IPS-15b (cell line): Measurements from ENCODE around the gene EMX1.

ENCODE experiments used
- H3K27me3 ChIP-seq: one replicate; pipeline ENCODE4 v1.6.1; 2013; ENCODE audit warnings: low read length; ENCODE audit not compliant: control insufficient read depth, insufficient read depth
- H3K36me3 ChIP-seq: one replicate; pipeline ENCODE4 v1.6.1; 2013; ENCODE audit warnings: low read length; ENCODE audit not compliant: control insufficient read depth, insufficient read depth
- H3K4me1 ChIP-seq: one replicate; pipeline ENCODE4 v1.6.1; 2013; ENCODE audit warnings: mild to moderate bottlenecking, low read length; ENCODE audit not compliant: control insufficient read depth, insufficient read depth
- H3K4me3 ChIP-seq: one replicate; pipeline ENCODE4 v1.5.1; 2013; ENCODE audit warnings: low read depth, low read length
- H3K9ac ChIP-seq: one replicate; pipeline ENCODE4 v1.6.1; 2013; ENCODE audit warnings: low read depth, mild to moderate bottlenecking, low read length
- H3K9me3 ChIP-seq: one replicate; pipeline ENCODE4 v1.6.1; 2013; ENCODE audit warnings: mild to moderate bottlenecking, low read length; ENCODE audit not compliant: control insufficient read depth, insufficient read depth

The EMX1 gene

DNA sequence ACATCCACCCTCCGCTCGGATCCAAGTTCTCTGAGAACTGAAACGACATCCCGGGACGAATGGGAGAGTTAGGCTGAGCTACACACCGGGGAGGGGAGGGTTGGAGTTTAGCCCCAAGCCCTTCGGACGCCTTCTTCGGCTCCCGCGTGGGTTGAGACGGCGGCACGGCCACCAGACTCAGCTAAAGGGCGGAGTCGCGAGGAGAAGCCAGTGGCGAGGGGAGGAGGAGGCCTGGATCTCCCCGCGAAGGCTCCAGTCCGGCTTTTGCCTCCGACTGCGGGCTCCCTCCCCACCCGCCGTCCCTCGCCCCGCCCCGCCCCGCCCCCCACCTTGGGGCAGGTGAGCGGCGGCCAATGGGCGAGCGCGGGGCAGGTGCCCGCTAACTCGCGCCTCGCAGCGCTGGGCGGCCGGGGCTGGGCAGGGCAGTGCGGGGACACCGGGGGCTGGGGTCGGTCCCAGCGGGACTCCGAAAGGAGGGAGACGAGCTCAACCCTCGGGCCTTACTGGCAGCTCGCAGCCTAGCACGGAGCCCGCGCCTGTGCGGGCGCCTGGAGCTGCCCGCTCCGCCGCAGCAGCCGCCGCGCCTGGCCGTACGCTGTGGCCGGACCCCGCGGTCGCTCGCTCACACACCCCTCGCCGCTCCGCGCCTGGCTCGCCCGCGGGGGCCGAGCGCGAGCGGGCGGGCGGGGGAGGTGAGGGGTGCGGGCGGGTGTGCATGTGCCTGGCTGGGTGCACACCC lies at the start of gene EMX1:
TSS of gene EMX1 (plus strand) at position 382 of the 739 bp plus-strand sequence. CDS start at position 716, 334 bp downstream.
- H3K4me3 ChIP-seq, result peak within 1 kb of the TSS; percentile 75
- no peaks in the 10 kb centered on the region for H3K36me3 ChIP-seq
- H3K4me1 ChIP-seq, result peaks cover 9% of the 10 kb centered on the region
- H3K9me3 ChIP-seq, result no peaks in the 10 kb centered on the region
- H3K9ac ChIP-seq, result no peak within 1 kb of the TSS
- peaks cover 92% of the 10 kb centered on the region for H3K27me3 ChIP-seq

DNA sequence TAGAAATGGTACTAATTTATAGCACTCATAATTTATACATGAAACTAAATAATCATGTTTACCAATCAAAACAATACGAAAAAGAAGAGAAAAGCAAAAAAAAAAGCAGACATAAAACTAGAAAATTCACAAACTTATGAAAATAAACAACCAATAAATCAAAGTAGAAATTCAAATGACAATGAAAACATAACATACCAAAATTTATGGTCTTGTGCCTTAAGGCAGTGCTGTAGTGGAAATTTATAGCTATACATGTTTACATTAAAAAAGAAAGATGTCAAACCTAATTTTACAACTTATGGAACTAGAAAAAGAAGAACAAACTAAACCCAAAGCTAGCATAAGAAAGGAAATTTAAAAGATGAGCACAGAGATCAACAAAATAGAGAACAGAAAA lies 46.3 kb upstream of the EMX1 start:
- Histone ChIP-seq H3K4me1 (no peaks in the 10 kb centered on the region), H3K9ac (no peak overlapping the region), H3K4me3 (no peak overlapping the region), H3K27me3 (no peaks in the 10 kb centered on the region), H3K9me3 (no peaks in the 10 kb centered on the region), H3K36me3 (no peaks in the 10 kb centered on the region)

DNA sequence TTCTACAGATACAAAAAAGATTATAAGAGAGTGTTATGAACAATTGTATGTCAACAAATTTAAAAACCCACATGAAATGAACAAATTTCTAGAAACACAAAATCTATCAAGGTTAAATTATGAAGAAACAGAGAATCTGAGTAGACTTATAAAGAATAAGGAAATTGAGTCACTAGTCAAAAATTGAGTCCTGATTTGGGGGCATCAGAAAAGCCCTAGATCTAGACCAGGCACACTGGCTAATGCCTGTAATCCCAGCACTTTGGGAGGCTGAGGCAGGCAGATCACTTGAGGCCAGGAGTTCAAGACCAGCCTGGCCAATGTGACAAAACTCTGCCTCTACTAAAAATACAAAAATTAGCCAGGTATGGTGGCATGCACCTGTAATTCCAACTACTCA lies 45.4 kb upstream of the EMX1 start:
- no peaks in the 10 kb centered on the region for H3K4me1 ChIP-seq
- no peaks in the 10 kb centered on the region for H3K9me3 ChIP-seq
- H3K4me3 ChIP-seq, result no peak overlapping the region
- no peaks in the 10 kb centered on the region for H3K27me3 ChIP-seq
- H3K9ac ChIP-seq, result no peak overlapping the region
- H3K36me3 ChIP-seq, result no peaks in the 10 kb centered on the region

DNA sequence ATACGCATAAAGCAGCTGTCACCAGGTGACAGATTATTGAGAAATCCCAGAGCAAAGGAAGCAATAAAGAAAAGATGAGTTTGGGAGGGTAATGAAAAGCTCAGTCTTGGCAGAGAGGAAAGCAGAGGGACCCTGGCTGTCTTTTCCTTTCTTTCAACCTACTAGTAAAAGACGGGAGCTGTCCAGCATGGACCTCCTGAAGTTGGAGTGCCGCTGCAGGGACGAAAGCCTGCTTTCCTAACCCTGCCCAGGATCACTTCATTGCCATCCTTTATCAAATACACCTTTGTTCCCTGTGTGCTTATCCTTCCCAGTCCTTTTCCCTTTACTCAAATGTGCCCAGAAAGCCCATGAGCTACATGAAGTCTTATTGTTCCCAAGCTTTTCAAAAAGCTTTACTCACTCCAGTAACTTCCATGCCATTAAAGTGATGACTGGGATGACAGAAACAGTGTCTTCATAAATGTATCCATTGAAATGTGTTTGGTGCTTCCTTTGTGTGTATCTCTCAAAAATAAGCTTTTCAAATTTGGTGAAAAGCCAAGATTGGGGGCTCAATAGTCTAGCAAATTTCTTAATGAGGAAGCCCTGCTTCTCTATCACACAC lies 33.9 kb upstream of the EMX1 start:
- no peaks in the 10 kb centered on the region for H3K36me3 ChIP-seq
- H3K9me3 ChIP-seq, result no peaks in the 10 kb centered on the region
- H3K27me3 ChIP-seq, result peaks cover 44% of the 10 kb centered on the region
- peaks cover 4% of the 10 kb centered on the region for H3K4me1 ChIP-seq
- H3K4me3 ChIP-seq, result no peak overlapping the region
- H3K9ac ChIP-seq, result no peak overlapping the region

DNA sequence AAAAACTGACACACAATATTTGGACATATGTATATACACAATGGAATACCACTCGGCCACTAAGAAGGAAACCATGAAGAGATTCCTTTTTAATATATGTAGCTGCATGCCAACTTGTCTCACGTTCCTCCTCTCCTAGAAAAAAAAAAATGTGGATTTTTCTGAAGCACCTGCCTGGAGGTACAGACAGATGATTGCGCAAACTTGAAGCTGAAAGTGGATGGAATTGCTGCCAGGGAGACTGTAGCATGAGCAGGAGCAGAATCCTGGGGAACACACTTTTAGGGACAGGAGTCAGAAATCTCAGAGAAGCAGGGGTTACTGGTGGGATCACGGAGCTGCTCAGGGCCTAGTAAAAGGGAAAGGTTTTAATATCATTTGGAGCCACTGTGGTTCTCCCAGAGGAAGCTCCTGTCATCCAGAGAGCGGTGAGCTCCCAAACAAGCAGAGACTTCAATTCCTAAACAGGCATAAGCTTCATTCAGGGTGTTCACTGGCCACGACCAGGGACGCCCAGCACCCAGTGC lies 30.8 kb upstream of the EMX1 start:
- H3K27me3 ChIP-seq, result peaks cover 52% of the 10 kb centered on the region
- no peaks in the 10 kb centered on the region for H3K9me3 ChIP-seq
- H3K36me3 ChIP-seq, result no peaks in the 10 kb centered on the region
- peaks cover 4% of the 10 kb centered on the region for H3K4me1 ChIP-seq
- H3K9ac ChIP-seq, result no peak overlapping the region
- H3K4me3 ChIP-seq, result peak overlapping the region; percentile 73

DNA sequence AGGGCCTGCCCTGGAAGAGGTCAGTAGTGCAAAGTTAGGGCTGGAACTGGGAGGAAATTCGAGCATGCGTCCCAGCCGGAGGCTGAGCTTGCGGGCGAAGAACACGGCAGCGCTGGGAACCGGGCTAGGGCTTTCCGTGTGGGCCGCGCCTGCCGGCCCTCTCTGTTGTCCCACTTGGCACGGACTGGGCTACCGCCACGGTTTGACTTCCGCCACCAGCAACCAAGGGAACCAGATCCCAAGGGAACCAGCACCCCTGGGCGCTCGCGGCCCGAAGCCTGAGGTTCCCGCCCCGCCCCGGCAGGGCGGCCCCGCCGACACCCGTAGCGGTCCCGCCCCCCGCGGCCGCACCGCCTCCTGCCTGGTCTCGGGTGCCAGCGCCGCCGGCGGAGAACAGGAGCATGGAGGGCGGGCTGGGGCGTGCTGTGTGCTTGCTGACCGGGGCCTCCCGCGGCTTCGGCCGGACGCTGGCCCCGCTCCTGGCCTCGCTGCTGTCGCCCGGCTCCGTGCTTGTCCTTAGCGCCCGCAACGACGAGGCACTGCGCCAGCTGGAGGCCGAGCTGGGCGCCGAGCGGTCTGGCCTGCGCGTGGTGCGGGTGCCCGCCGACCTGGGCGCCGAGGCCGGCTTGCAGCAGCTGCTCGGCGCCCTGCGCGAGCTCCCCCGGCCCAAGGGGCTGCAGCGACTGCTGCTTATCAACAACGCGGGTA lies 30.1 kb upstream of the EMX1 start, which contains the start of gene SPR:
TSS of gene SPR (plus strand) at position 377 of the 708 bp plus-strand sequence. CDS start at position 402, 25 bp downstream.
- Histone ChIP-seq H3K36me3 (no peaks in the 10 kb centered on the region), H3K27me3 (peaks cover 54% of the 10 kb centered on the region), H3K4me1 (peaks cover 4% of the 10 kb centered on the region), H3K9ac (peak within 1 kb of the TSS; percentile 67), H3K4me3 (peak within 1 kb of the TSS; percentile 73), H3K9me3 (no peaks in the 10 kb centered on the region)

DNA sequence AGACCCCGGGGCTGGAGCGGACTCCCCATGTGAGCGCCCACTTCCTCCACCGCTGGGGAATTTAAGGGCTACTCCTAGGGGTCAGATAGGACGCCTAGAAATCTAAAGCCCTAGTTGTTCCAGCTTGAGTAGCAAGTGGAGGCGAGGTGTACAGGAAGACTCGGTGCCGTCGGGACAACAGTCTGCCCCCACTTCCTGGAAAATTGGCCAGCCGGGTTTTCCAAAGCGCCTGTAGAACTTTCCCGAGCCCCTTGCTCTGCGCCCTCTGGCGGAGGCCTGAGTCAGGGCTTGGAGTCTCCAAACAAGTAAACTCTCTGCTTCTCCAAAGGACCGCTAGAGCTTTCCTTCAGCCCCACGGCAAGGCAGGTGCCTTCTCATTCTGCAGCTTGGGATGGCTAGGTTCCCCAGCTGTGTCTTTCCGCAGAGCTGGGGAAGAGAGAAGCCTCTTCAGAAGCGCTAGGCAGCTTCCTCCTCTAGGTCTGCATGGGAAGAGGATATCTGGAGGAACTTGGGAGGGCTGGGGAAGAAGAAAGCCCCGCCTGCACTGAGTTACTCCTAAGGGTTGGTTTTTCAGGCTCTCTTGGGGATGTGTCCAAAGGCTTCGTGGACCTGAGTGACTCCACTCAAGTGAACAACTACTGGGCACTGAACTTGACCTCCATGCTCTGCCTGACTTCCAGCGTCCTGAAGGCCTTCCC lies 29.4 kb upstream of the EMX1 start:
- Histone ChIP-seq H3K4me3 (peak overlapping the region; percentile 73), H3K4me1 (peaks cover 4% of the 10 kb centered on the region), H3K9ac (peak overlapping the region; percentile 67), H3K36me3 (no peaks in the 10 kb centered on the region), H3K9me3 (no peaks in the 10 kb centered on the region), H3K27me3 (peaks cover 54% of the 10 kb centered on the region)

DNA sequence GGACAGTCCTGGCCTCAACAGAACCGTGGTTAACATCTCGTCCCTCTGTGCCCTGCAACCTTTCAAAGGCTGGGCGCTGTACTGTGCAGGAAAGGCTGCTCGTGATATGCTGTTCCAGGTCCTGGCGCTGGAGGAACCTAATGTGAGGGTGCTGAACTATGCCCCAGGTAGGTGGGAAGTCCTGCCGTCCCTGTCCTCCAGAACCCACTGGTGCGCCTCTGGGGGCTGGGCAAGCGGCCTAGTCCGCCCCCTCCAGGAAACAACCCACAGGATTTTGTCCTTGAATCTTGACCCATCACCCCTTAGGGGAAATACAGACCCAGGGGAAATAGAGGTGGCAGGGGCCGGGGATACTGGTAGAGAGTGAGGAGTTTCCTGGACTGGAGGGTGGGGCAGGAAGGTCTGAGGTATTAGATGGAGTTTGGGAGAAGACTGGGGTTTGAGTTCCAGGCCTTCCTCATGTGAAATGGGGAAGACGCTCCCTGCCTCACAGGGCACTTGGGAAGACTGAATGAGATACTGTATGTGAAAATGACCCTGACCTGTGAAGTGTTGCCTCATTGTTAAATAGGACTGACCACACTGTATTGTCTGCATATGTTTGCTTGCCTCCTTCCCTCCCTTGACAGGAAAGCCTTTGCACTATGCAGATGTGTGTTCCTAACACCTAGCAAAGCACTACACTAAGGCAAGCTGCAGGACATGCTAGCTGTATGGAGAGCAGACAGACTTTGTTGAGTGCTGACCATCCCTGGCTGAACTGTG lies 28.7 kb upstream of the EMX1 start:
- H3K9ac ChIP-seq, result no peak overlapping the region
- H3K27me3 ChIP-seq, result peaks cover 58% of the 10 kb centered on the region
- H3K4me3 ChIP-seq, result no peak overlapping the region
- no peaks in the 10 kb centered on the region for H3K36me3 ChIP-seq
- no peaks in the 10 kb centered on the region for H3K9me3 ChIP-seq
- peaks cover 4% of the 10 kb centered on the region for H3K4me1 ChIP-seq

DNA sequence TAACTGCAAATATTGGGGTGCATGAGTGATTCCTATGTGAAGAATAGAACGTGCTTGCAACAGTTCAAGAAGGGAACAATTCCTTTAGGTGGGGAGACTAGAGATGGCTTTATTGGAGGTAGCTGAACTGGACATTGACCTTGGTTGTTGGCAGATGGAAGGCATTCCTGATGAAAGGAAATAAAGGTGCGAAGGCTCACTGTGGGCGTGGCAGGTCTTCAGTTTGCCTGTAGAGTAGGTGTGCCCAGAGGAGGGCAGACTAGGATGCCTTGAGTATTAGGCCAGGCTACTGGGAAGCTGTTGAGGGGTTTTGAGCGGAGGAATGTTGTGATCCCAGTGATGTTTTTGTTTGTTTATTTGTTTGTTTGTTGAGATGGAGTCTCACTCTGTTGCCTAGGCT lies 27.3 kb upstream of the EMX1 start:
- H3K9me3 ChIP-seq, result no peaks in the 10 kb centered on the region
- H3K36me3 ChIP-seq, result no peaks in the 10 kb centered on the region
- peaks cover 4% of the 10 kb centered on the region for H3K4me1 ChIP-seq
- H3K4me3 ChIP-seq, result no peak overlapping the region
- H3K9ac ChIP-seq, result no peak overlapping the region
- H3K27me3 ChIP-seq, result peaks cover 61% of the 10 kb centered on the region

DNA sequence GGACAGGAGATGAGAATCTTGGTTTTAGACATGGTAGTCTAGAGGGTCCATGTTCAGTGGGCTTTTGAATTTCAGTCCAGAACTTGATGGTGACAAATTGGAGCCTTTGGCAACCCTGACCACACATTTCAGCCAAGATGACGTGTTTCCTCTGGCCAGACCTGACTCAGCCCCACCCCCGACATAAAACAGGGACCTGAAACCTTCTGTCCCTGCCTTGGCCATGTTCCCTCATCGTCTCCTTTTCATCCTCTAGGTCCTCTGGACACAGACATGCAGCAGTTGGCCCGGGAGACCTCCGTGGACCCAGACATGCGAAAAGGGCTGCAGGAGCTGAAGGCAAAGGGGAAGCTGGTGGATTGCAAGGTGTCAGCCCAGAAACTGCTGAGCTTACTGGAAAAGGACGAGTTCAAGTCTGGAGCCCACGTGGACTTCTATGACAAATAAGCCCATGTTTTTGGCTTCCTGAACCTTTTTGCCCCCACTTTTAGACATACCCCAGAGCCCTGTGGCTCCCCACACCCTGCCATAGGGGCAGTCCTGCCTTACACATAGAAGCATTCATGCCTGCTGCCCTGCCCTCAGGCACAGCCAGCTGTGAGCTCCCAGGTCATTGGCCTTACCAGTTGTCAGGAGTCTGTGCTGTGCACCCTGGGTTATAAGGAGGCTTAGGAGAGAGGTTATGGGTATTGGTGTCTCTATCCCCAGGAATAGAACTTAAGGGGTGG lies 26.1 kb upstream of the EMX1 start:
- no peaks in the 10 kb centered on the region for H3K9me3 ChIP-seq
- peaks cover 62% of the 10 kb centered on the region for H3K27me3 ChIP-seq
- H3K9ac ChIP-seq, result no peak overlapping the region
- no peaks in the 10 kb centered on the region for H3K36me3 ChIP-seq
- peaks cover 10% of the 10 kb centered on the region for H3K4me1 ChIP-seq
- H3K4me3 ChIP-seq, result no peak overlapping the region
